ENCODE data around the gene CLDN20. TPM values are rescaled to one million over a fixed set of nuclear protein-coding genes. Genes with fewer than 3 reads are reported as not detected.

The CLDN20 gene
- total and polyA plus RNA-seq, 10 of the 15 experiments (the other 5 are each of a cell fraction or from before 2014, with no cell fraction given): 0.13 to 0.23 TPM; not detected in 8

- TF ChIP-seq BHLHE40 (IDR thresholded peaks at IDR 0.05; ENCODE audit: borderline replicate concordance in 1 of 2, low read depth in 2 of 2, low read length in 1 of 2): peak in 1 of 2 experiments; percentile 46; a peak in 1 of 4 replicates
- TF ChIP-seq, protein P1, sequence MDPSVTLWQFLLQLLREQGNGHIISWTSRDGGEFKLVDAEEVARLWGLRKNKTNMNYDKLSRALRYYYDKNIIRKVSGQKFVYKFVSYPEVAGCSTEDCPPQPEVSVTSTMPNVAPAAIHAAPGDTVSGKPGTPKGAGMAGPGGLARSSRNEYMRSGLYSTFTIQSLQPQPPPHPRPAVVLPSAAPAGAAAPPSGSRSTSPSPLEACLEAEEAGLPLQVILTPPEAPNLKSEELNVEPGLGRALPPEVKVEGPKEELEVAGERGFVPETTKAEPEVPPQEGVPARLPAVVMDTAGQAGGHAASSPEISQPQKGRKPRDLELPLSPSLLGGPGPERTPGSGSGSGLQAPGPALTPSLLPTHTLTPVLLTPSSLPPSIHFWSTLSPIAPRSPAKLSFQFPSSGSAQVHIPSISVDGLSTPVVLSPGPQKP (IDR thresholded peaks at IDR 0.05; ENCODE audit: low read depth, low read length): no peak
- TF ChIP-seq STAT3 (IDR thresholded peaks at IDR 0.05; ENCODE audit: low read depth, low read length): no peak
- TF ChIP-seq SP1 (IDR thresholded peaks at IDR 0.05; ENCODE audit: low read depth, low read length): no peak
- TF ChIP-seq RELA (IDR thresholded peaks at IDR 0.05; ENCODE audit: borderline replicate concordance, partially characterized antibody): no peak
- TF ChIP-seq ZNF24 (IDR thresholded peaks at IDR 0.05): no peak
- TF ChIP-seq YY1 (IDR thresholded peaks at IDR 0.05; ENCODE audit: low read depth, low read length): peak; percentile 69; the same call in 1 of the 2 replicates
- no peak for TF ChIP-seq JUND (IDR thresholded peaks at IDR 0.05; ENCODE audit: low read depth, low read length)
- no peak for TF ChIP-seq PRDM15 (CRISPR knock-in tag; IDR thresholded peaks at IDR 0.05)
- TF ChIP-seq, protein P2, sequence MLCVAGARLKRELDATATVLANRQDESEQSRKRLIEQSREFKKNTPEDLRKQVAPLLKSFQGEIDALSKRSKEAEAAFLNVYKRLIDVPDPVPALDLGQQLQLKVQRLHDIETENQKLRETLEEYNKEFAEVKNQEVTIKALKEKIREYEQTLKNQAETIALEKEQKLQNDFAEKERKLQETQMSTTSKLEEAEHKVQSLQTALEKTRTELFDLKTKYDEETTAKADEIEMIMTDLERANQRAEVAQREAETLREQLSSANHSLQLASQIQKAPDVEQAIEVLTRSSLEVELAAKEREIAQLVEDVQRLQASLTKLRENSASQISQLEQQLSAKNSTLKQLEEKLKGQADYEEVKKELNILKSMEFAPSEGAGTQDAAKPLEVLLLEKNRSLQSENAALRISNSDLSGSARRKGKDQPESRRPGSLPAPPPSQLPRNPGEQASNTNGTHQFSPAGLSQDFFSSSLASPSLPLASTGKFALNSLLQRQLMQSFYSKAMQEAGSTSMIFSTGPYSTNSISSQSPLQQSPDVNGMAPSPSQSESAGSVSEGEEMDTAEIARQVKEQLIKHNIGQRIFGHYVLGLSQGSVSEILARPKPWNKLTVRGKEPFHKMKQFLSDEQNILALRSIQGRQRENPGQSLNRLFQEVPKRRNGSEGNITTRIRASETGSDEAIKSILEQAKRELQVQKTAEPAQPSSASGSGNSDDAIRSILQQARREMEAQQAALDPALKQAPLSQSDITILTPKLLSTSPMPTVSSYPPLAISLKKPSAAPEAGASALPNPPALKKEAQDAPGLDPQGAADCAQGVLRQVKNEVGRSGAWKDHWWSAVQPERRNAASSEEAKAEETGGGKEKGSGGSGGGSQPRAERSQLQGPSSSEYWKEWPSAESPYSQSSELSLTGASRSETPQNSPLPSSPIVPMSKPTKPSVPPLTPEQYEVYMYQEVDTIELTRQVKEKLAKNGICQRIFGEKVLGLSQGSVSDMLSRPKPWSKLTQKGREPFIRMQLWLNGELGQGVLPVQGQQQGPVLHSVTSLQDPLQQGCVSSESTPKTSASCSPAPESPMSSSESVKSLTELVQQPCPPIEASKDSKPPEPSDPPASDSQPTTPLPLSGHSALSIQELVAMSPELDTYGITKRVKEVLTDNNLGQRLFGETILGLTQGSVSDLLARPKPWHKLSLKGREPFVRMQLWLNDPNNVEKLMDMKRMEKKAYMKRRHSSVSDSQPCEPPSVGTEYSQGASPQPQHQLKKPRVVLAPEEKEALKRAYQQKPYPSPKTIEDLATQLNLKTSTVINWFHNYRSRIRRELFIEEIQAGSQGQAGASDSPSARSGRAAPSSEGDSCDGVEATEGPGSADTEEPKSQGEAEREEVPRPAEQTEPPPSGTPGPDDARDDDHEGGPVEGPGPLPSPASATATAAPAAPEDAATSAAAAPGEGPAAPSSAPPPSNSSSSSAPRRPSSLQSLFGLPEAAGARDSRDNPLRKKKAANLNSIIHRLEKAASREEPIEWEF (IDR thresholded peaks at IDR 0.05; ENCODE audit: insufficient replicate concordance, low read depth, low read length): no peak
- no peak for TF ChIP-seq REST (IDR thresholded peaks at IDR 0.05; ENCODE audit: low read depth, low read length)
Observed at GRCh38 chr6:155248008-155249001, 15.5 kb upstream of the CLDN20 start (continued).

Data from GM12878 (cell line).